ENCODE data around the gene LHX1. TPM values are rescaled to one million over a fixed set of nuclear protein-coding genes. Genes with fewer than 3 reads are reported as not detected.
A peak's percentile ranks its signal among the peaks of the same experiment; 100 is the strongest.

The LHX1 gene
- polyA plus RNA-seq, 4 donors = 0.01 TPM; not detected in 3

- peaks cover 0 to 70% (median 59%) of the 10 kb centered on the region in 3 donors for H3K27me3 ChIP-seq (ENCODE audit: control insufficient read depth in 3 of 3, insufficient read depth in 3 of 3, low read length in 3 of 3)
- 43 to 48% (median 45%) methylated on average over 13 of the region's 13 CpGs for WGBS, 3 donors
- FAIRE-seq (no peak), DNase-seq (peak in 1 of 2 donors; percentile 36)
- H3K27ac ChIP-seq (ENCODE audit: low read depth in 1 of 3, low read length in 2 of 3) = no peak overlapping the region
- no peaks in the 10 kb centered on the region for H3K9me3 ChIP-seq (ENCODE audit: control insufficient read depth in 2 of 2, insufficient read depth in 1 of 2, low read depth in 1 of 2, low read length in 1 of 2)
- H3K4me3 ChIP-seq (ENCODE audit: low read depth in 1 of 3, low read length in 3 of 3) = no peak overlapping the region
- H3K36me3 ChIP-seq (ENCODE audit: control insufficient read depth in 3 of 3, insufficient read depth in 2 of 3, low read depth in 1 of 3, low read length in 3 of 3) = no peaks in the 10 kb centered on the region
- H3K4me1 ChIP-seq (ENCODE audit: control insufficient read depth in 3 of 3, insufficient read depth in 2 of 3, low read depth in 1 of 3, low read length in 2 of 3) = peaks cover 0 to 32% (median 0%) of the 10 kb centered on the region in 3 donors
Measured at GRCh38 chr17:36928471-36929345, 8.6 kb upstream of the LHX1 start.

DNA sequence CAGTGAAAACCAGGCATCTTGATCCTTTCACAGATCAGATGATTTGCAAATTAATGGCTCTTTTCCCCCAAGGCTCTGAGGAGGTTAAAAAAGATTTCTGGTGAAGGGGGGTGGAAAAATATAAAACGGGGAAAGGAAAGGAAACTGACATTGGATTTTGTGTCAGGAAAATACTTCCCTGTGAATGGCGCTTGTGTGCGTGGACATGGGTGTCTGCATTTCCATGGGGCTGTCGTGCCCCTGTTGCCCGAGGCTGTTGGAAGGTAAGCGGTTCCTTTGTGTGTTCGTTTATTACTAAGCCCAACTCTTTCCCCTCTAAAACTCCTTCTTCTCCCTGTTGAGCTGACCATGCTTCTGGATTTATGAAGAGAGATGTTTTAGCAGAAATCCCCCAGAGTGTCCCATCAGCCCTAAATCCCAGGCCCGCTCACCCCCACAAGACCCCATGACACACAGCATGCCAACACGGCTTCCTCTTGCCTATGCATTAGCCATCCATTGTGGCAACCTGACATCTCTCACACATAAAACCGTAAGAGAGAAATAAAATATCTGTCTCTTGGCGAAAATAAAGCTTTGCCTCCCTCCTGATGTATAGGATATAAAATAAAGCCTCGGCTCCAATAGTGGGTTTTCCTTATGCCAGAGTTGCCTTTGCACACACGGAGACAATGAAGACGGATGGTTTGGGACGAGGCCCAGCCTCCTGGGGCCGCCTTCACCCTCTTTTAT lies 7.3 kb upstream of the LHX1 start:
- Histone ChIP-seq H3K9me3 (ENCODE audit: control insufficient read depth in 2 of 2, insufficient read depth in 1 of 2, low read depth in 1 of 2, low read length in 1 of 2) (no peaks in the 10 kb centered on the region), H3K36me3 (ENCODE audit: control insufficient read depth in 3 of 3, insufficient read depth in 2 of 3, low read depth in 1 of 3, low read length in 3 of 3) (no peaks in the 10 kb centered on the region), H3K4me3 (ENCODE audit: low read depth in 1 of 3, low read length in 3 of 3) (no peak overlapping the region), H3K27ac (ENCODE audit: low read depth in 1 of 3, low read length in 2 of 3) (no peak overlapping the region), H3K4me1 (ENCODE audit: control insufficient read depth in 3 of 3, insufficient read depth in 2 of 3, low read depth in 1 of 3, low read length in 2 of 3) (peaks cover 0 to 39% (median 0%) of the 10 kb centered on the region in 3 donors), H3K27me3 (ENCODE audit: control insufficient read depth in 3 of 3, insufficient read depth in 3 of 3, low read length in 3 of 3) (peaks cover 4 to 81% (median 71%) of the 10 kb centered on the region in 3 donors)
- WGBS, 3 donors = 41 to 61% (median 47%) methylated on average over 16 of the region's 16 CpGs
- FAIRE-seq (no peak), DNase-seq (no peak)

DNA sequence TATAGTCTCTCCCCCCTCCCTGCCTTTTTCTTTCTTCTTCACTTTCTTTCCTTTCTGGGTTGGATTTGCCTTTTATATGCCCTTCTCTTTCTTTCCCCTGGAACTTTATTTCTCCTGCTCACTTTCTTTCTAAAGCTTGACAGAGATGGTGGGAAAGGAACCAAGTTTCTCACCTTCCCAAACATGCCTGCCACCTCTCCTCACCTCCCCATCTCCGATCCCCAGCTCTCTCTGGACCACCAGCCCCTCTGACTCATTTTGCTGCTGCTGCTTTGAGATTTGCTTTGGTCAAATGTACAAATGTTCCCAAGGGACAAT lies 6.7 kb upstream of the LHX1 start:
- no peak for FAIRE-seq
- 67 to 89% (median 67%) methylated on average over 1 of the region's 1 CpG for whole genome bisulfite sequencing, 3 donors
- Histone ChIP-seq H3K4me1 (ENCODE audit: control insufficient read depth in 3 of 3, insufficient read depth in 2 of 3, low read depth in 1 of 3, low read length in 2 of 3) (peaks cover 0 to 44% (median 0%) of the 10 kb centered on the region in 3 donors), H3K9me3 (ENCODE audit: control insufficient read depth in 2 of 2, insufficient read depth in 1 of 2, low read depth in 1 of 2, low read length in 1 of 2) (peaks cover 0 to 3% of the 10 kb centered on the region in 2 donors), H3K27ac (ENCODE audit: low read depth in 1 of 3, low read length in 2 of 3) (no peak overlapping the region), H3K27me3 (ENCODE audit: control insufficient read depth in 3 of 3, insufficient read depth in 3 of 3, low read length in 3 of 3) (peaks cover 4 to 84% (median 76%) of the 10 kb centered on the region in 3 donors), H3K36me3 (ENCODE audit: control insufficient read depth in 3 of 3, insufficient read depth in 2 of 3, low read depth in 1 of 3, low read length in 3 of 3) (no peaks in the 10 kb centered on the region), H3K4me3 (ENCODE audit: low read depth in 1 of 3, low read length in 3 of 3) (no peak overlapping the region)
- no peak for DNase-seq

GRCh38 chr17:36931096-36931696 lies 6.1 kb upstream of the LHX1 start:
- H3K27me3 ChIP-seq (ENCODE audit: control insufficient read depth in 3 of 3, insufficient read depth in 3 of 3, low read length in 3 of 3) = peaks cover 4 to 90% (median 79%) of the 10 kb centered on the region in 3 donors
- peaks cover 0 to 3% of the 10 kb centered on the region in 2 donors for H3K9me3 ChIP-seq (ENCODE audit: control insufficient read depth in 2 of 2, insufficient read depth in 1 of 2, low read depth in 1 of 2, low read length in 1 of 2)
- no peak overlapping the region for H3K27ac ChIP-seq (ENCODE audit: low read depth in 1 of 3, low read length in 2 of 3)
- FAIRE-seq = no peak
- no peak overlapping the region for H3K4me3 ChIP-seq (ENCODE audit: low read depth in 1 of 3, low read length in 3 of 3)
- H3K36me3 ChIP-seq (ENCODE audit: control insufficient read depth in 3 of 3, insufficient read depth in 2 of 3, low read depth in 1 of 3, low read length in 3 of 3) = no peaks in the 10 kb centered on the region
- WGBS, 3 donors = 44 to 50% (median 50%) methylated on average over 7 of the region's 7 CpGs
- DNase-seq = no peak
- H3K4me1 ChIP-seq (ENCODE audit: control insufficient read depth in 3 of 3, insufficient read depth in 2 of 3, low read depth in 1 of 3, low read length in 2 of 3) = peaks cover 0 to 50% (median 2%) of the 10 kb centered on the region in 3 donors

DNA sequence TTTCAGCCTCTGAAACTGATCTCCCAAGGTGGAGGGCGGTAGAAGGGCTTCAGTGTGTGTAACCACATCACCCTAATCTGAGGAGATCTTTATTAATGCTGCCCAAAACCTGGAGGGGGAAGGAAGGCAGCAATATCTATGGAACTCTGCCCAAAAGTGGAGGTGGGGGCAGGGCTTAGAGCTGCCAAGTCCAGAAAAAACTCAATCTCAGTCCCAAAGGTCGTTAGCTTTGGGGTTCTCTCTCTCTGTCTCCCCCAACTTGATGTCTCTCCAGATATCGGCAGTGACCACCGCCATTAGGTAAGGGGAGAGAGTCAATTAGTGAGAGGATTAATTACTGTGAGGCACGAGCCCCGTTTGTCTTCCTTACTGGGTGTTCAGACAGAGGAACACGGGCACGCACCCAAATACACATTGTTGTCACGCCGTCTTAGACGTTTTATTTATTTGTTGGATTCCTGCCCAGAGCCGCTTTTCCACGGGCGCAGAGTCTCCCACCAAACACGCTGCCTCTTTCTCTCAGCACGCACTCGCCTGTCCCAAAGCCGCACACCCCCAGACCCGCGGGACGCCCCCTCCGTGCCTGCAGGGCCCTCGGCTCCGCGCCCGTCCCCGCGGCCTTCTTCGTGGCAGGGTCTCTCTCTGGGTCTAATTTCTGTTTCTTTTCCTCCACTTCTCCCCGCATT lies 5.4 kb upstream of the LHX1 start:
- no peaks in the 10 kb centered on the region for H3K36me3 ChIP-seq (ENCODE audit: control insufficient read depth in 3 of 3, insufficient read depth in 2 of 3, low read depth in 1 of 3, low read length in 3 of 3)
- WGBS, 3 donors = 3% methylated on average over 30 of the region's 30 CpGs
- no peak for FAIRE-seq
- peaks cover 0 to 52% (median 5%) of the 10 kb centered on the region in 3 donors for H3K4me1 ChIP-seq (ENCODE audit: control insufficient read depth in 3 of 3, insufficient read depth in 2 of 3, low read depth in 1 of 3, low read length in 2 of 3)
- peaks cover 0 to 3% of the 10 kb centered on the region in 2 donors for H3K9me3 ChIP-seq (ENCODE audit: control insufficient read depth in 2 of 2, insufficient read depth in 1 of 2, low read depth in 1 of 2, low read length in 1 of 2)
- H3K27me3 ChIP-seq (ENCODE audit: control insufficient read depth in 3 of 3, insufficient read depth in 3 of 3, low read length in 3 of 3) = peaks cover 4 to 96% (median 79%) of the 10 kb centered on the region in 3 donors
- no peak for DNase-seq
- peak overlapping the region in 1 of 3 donors; percentile 6 for H3K4me3 ChIP-seq (ENCODE audit: low read depth in 1 of 3, low read length in 3 of 3)
- H3K27ac ChIP-seq (ENCODE audit: low read depth in 1 of 3, low read length in 2 of 3) = no peak overlapping the region

- no peaks in the 10 kb centered on the region for H3K36me3 ChIP-seq (ENCODE audit: control insufficient read depth in 3 of 3, insufficient read depth in 2 of 3, low read depth in 1 of 3, low read length in 3 of 3)
- FAIRE-seq = no peak
- H3K4me1 ChIP-seq (ENCODE audit: control insufficient read depth in 3 of 3, insufficient read depth in 2 of 3, low read depth in 1 of 3, low read length in 2 of 3) = peaks cover under 1 to 52% (median 6%) of the 10 kb centered on the region in 3 donors
- 3 to 11% (median 7%) methylated on average over 16 of the region's 16 CpGs for WGBS, 3 donors
- H3K27ac ChIP-seq (ENCODE audit: low read depth in 1 of 3, low read length in 2 of 3) = no peak overlapping the region
- H3K4me3 ChIP-seq (ENCODE audit: low read depth in 1 of 3, low read length in 3 of 3) = peak overlapping the region in 1 of 3 donors; percentile 6
- peaks cover 0 to 3% of the 10 kb centered on the region in 2 donors for H3K9me3 ChIP-seq (ENCODE audit: control insufficient read depth in 2 of 2, insufficient read depth in 1 of 2, low read depth in 1 of 2, low read length in 1 of 2)
- H3K27me3 ChIP-seq (ENCODE audit: control insufficient read depth in 3 of 3, insufficient read depth in 3 of 3, low read length in 3 of 3) = peaks cover 4 to 98% (median 79%) of the 10 kb centered on the region in 3 donors
- DNase-seq = no peak
Measured at GRCh38 chr17:36932383-36932693, 4.9 kb upstream of the LHX1 start.

- peaks cover 7 to 98% (median 80%) of the 10 kb centered on the region in 3 donors for H3K27me3 ChIP-seq (ENCODE audit: control insufficient read depth in 3 of 3, insufficient read depth in 3 of 3, low read length in 3 of 3)
- FAIRE-seq = no peak
- WGBS, 3 donors = 3 to 6% (median 5%) methylated on average over 40 of the region's 40 CpGs
- peaks cover 3 to 52% (median 11%) of the 10 kb centered on the region in 3 donors for H3K4me1 ChIP-seq (ENCODE audit: control insufficient read depth in 3 of 3, insufficient read depth in 2 of 3, low read depth in 1 of 3, low read length in 2 of 3)
- H3K27ac ChIP-seq (ENCODE audit: low read depth in 1 of 3, low read length in 2 of 3) = no peak overlapping the region
- peaks cover 0 to 3% of the 10 kb centered on the region in 2 donors for H3K9me3 ChIP-seq (ENCODE audit: control insufficient read depth in 2 of 2, insufficient read depth in 1 of 2, low read depth in 1 of 2, low read length in 1 of 2)
- DNase-seq = peak in 1 of 2 donors; percentile 43
- H3K4me3 ChIP-seq (ENCODE audit: low read depth in 1 of 3, low read length in 3 of 3) = no peak overlapping the region
- H3K36me3 ChIP-seq (ENCODE audit: control insufficient read depth in 3 of 3, insufficient read depth in 2 of 3, low read depth in 1 of 3, low read length in 3 of 3) = no peaks in the 10 kb centered on the region
Measured at GRCh38 chr17:36932694-36933511, 4.4 kb upstream of the LHX1 start.

Data from small intestine (tissue), 7 donors.